Keratinocyte (primary cell): ENCODE results near the gene FNDC3B.

Source experiments
- CTCF ChIP-seq, 3 experiments: IDR thresholded peaks in 1 of 3; conservative IDR thresholded peaks in 1 of 3; optimal IDR thresholded peaks in 1 of 3; 2 replicates in 2 of 3; 3 replicates in 1 of 3; pipeline versions ENCODE3 to v1.5.1; 2011; ENCODE audit warnings: low read length in 3 of 3, mild to moderate bottlenecking in 3 of 3, moderate library complexity in 2 of 3, control low read depth in 1 of 3, inconsistent platforms in 1 of 3; ENCODE audit not compliant: insufficient read depth in 2 of 3; ENCODE audit errors: extremely low read depth in 1 of 3
- EZH2 ChIP-seq: IDR thresholded peaks from one replicate; pipeline ENCODE4 v1.6.1; 2012; ENCODE audit warnings: inconsistent platforms, mild to moderate bottlenecking, low read length, moderate library complexity

- no peak for TF ChIP-seq CTCF (optimal IDR thresholded peaks at IDR 0.05 in 1 of 3, IDR thresholded peaks at IDR 0.05 in 1 of 3, conservative IDR thresholded peaks at IDR 0.05 in 1 of 3; ENCODE audit: extremely low read depth in 1 of 3, insufficient read depth in 2 of 3, low read length in 3 of 3)
- no peak for TF ChIP-seq EZH2
Measured at GRCh38 chr3:172135185-172135584, 95.8 kb downstream of the FNDC3B start.
